Smooth muscle cell (in vitro differentiated cells): ENCODE measurements around the gene NETO2. TPM values are rescaled to one million over a fixed set of nuclear protein-coding genes. Genes with fewer than 3 reads are reported as not detected.

Experiments used
- DNase-seq: peaks from one replicate; lab custom pipeline; 2025; ENCODE audit not compliant: unreplicated experiment; lab: John Stamatoyannopoulos, UW
- H2AFZ ChIP-seq: fragments of 200-600 bp; sonication (generic); 2 replicates; pipeline ENCODE4 v1.6.0; 2016; ENCODE audit warnings: antibody characterized with exemption, low read depth, mild to moderate bottlenecking
- H3F3A ChIP-seq: fragments of 200-600 bp; sonication (generic); 2 replicates; pipeline ENCODE4 v1.6.0; 2017; ENCODE audit warnings: antibody characterized with exemption, low read depth
- H3K27ac ChIP-seq: fragments of 200-600 bp; sonication (generic); 2 replicates; pipeline ENCODE4 v1.5.1; 2016; ENCODE audit warnings: low read depth, mild to moderate bottlenecking
- H3K27me3 ChIP-seq: fragments of 200-600 bp; sonication (generic); 2 replicates; pipeline ENCODE4 v1.6.1; 2016; ENCODE audit warnings: low read depth, mild to moderate bottlenecking
- H3K36me3 ChIP-seq: fragments of 200-600 bp; sonication (generic); 2 replicates; pipeline ENCODE4 v1.5.1; 2016; ENCODE audit warnings: low read depth
- H3K4me1 ChIP-seq: fragments of 200-600 bp; sonication (generic); 2 replicates; pipeline ENCODE4 v1.5.1; 2016; ENCODE audit warnings: low read depth
- H3K4me2 ChIP-seq: fragments of 200-600 bp; sonication (generic); 2 replicates; pipeline ENCODE4 v1.6.0; 2016; ENCODE audit warnings: mild to moderate bottlenecking
- H3K4me3 ChIP-seq: fragments of 200-600 bp; sonication (generic); 2 replicates; pipeline ENCODE4 v1.5.1; 2016; ENCODE audit warnings: mild to moderate bottlenecking
- H3K79me2 ChIP-seq: fragments of 200-600 bp; sonication (generic); 2 replicates; pipeline ENCODE4 v1.6.0; 2016; ENCODE audit warnings: low read depth, mild to moderate bottlenecking
- H3K9ac ChIP-seq: fragments of 200-600 bp; sonication (generic); 2 replicates; pipeline ENCODE4 v1.6.0; 2016; ENCODE audit warnings: low read depth
- H3K9me3 ChIP-seq: fragments of 200-600 bp; sonication (generic); replicated peaks from 2 replicates; pipeline ENCODE4 v1.5.1; 2016; ENCODE audit warnings: low read depth
- H4K20me1 ChIP-seq: fragments of 200-600 bp; sonication (generic); 2 replicates; pipeline ENCODE4 v1.6.0; 2016; ENCODE audit warnings: low read depth
- WGBS: methylation state at CpG from one replicate; pipeline ENCODE4 v1.1.7; 2016; ENCODE audit warnings: low lambda C conversion rate; 5-methylcytosine and 5-hydroxymethylcytosine counted together
- polyA plus RNA-seq: library from polyadenylated mRNA; unstranded; fragments of >200 nt; fragmentation: Nextera tagmentation; extraction: Ambion mirVana; gene quantifications from 2 replicates; pipeline ENCODE4 v1.2.1, GENCODE V29; 2016
- total RNA-seq: library from RNA; depleted of rRNA; stranded (reverse); fragments of >200 nt; gene quantifications from 2 replicates; pipeline ENCODE4 v1.2.3, GENCODE V29; 2014
- TF ChIP-seq, protein P1 (sequence below): fragments of 200-600 bp; sonication (generic); IDR thresholded peaks from 2 replicates; pipeline ENCODE4 v1.5.1; 2017; ENCODE audit warnings: borderline replicate concordance, mild to moderate bottlenecking, antibody characterized with exemption; ENCODE audit not compliant: insufficient read depth, poor library complexity, severe bottlenecking

NETO2 gene
- total and polyA plus RNA-seq, 2 experiments from 2014 or later, result 12.7 to 23.5 TPM

DNA sequence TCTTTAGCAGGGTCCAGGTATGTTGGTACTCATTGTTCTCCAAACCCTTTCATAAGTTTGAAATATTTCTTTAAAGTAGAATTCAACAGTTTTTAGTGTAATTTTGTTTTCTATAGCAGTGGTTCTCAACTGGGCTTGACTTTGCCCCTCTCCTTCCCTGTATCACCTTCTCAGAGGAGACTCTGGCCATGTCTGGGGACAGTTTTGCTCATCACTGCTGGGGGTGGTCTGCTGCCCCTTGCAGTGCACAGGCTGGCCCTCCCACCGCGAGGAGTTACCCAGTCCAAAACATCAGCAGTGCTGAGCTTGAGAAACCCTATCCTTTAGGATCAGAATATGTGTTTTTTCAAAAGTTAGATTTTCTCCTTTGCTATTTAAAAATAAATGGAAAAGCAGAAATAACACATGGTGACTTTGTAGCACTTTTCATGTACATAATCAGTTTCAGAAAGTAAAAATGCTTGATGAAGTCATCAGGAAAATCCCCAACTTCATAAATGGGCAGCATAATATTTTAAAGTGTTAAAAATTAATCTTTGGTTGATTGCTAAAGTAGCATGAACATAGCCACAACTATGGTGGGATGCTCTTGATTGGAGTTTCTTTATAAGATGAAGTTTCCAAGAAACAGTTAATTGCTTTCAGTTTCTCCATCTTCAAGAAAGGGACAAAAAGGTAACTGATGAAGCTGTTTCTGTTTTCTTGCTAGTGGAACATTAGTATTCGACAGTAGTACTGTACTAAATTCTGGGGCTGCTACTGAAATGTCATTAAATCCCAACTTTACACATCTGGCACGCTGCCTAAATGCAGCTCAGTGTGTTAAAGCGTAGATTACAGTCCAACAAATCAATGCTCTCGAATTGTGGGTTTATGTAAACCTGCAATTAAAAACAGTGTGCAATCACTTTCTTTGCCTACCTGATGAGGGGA, 70.3 kb downstream of the NETO2 start:
- Histone ChIP-seq H3K9ac (no peak overlapping the region), H2AFZ (no peak overlapping the region), H3K27me3 (no peaks in the 10 kb centered on the region), H3K4me3 (no peak overlapping the region), H3K9me3 (no peaks in the 10 kb centered on the region), H3K36me3 (no peaks in the 10 kb centered on the region), H3K4me2 (no peak overlapping the region), H3K27ac (no peak overlapping the region), H3K79me2 (no peaks in the 10 kb centered on the region), H4K20me1 (no peaks in the 10 kb centered on the region), H3K4me1 (no peaks in the 10 kb centered on the region), H3F3A (no peaks in the 10 kb centered on the region)
- TF ChIP-seq, protein P1, sequence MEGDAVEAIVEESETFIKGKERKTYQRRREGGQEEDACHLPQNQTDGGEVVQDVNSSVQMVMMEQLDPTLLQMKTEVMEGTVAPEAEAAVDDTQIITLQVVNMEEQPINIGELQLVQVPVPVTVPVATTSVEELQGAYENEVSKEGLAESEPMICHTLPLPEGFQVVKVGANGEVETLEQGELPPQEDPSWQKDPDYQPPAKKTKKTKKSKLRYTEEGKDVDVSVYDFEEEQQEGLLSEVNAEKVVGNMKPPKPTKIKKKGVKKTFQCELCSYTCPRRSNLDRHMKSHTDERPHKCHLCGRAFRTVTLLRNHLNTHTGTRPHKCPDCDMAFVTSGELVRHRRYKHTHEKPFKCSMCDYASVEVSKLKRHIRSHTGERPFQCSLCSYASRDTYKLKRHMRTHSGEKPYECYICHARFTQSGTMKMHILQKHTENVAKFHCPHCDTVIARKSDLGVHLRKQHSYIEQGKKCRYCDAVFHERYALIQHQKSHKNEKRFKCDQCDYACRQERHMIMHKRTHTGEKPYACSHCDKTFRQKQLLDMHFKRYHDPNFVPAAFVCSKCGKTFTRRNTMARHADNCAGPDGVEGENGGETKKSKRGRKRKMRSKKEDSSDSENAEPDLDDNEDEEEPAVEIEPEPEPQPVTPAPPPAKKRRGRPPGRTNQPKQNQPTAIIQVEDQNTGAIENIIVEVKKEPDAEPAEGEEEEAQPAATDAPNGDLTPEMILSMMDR, result no peak
- 92% methylated on average over 6 of the region's 6 CpGs for WGBS
- no peak for DNase-seq

DNA sequence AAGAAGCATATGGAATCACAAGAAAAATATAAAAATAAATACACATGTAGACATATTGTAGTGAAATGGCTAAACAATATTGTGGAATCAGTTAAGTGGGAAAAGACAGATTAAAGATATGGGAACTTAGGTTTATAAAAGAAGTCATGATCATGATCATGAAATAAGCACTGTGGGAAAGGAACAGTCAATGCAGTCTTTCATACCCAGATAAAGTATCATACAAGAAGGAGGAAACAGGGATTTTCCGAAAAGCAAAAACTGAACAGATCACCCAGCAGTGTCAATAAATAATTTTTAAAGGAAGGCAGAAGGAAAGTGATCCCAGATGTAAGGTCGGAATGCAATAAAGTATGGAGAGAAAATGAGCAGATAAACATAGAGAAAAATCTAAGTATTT, 71.6 kb downstream of the NETO2 start:
- Histone ChIP-seq H3K79me2 (no peaks in the 10 kb centered on the region), H3K9ac (no peak overlapping the region), H3K4me2 (no peak overlapping the region), H3F3A (no peaks in the 10 kb centered on the region), H4K20me1 (no peaks in the 10 kb centered on the region), H3K4me1 (no peaks in the 10 kb centered on the region), H3K9me3 (no peaks in the 10 kb centered on the region), H3K27ac (no peak overlapping the region), H2AFZ (no peak overlapping the region), H3K27me3 (no peaks in the 10 kb centered on the region), H3K4me3 (no peak overlapping the region), H3K36me3 (no peaks in the 10 kb centered on the region)
- 91% methylated on average over 2 of the region's 2 CpGs for WGBS
- DNase-seq, result no peak
- TF ChIP-seq, protein P1, result no peak

DNA sequence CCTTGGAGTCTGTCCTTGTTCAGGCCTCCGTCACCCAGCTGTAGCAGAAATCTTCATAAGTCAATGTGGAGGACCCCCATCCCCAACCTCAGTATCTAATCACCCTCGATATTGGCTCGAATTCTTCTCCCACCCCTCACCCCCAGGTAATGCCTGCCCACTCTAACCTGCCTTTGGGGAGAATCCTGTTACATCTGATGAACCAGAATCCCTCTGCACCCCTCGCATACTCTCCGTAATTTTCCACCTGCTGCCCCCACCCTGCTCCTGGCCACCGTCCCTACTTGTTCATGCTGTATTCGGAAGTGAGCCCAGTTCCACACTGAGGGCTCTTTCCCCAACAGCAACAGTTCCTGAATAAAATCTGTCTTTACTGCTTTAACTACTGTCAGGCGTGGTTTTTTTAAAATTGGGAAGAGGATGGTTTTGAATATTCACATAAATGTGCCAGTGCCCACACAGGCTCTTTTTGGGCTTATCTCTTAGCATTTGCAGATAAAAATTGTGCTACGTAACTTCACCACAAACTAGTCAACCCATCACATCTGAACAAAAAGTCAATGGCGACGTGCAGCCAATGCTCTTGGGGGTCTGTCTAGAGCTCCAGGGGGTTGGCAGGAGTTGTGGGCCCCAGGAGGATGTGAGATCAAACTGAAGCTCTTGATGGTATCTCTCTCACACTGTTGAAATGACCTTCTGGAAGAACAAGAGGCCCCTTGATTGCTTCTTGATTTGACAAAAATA, 73.7 kb downstream of the NETO2 start:
- H4K20me1 ChIP-seq, result no peaks in the 10 kb centered on the region
- no peaks in the 10 kb centered on the region for H3K36me3 ChIP-seq
- no peak for DNase-seq
- no peak overlapping the region for H2AFZ ChIP-seq
- WGBS, result 92% methylated on average over 11 of the region's 11 CpGs
- no peaks in the 10 kb centered on the region for H3F3A ChIP-seq
- TF ChIP-seq, protein P1, result no peak
- H3K27ac ChIP-seq, result no peak overlapping the region
- H3K27me3 ChIP-seq, result no peaks in the 10 kb centered on the region
- no peaks in the 10 kb centered on the region for H3K9me3 ChIP-seq
- H3K79me2 ChIP-seq, result no peaks in the 10 kb centered on the region
- no peak overlapping the region for H3K4me3 ChIP-seq
- H3K4me1 ChIP-seq, result peaks cover 4% of the 10 kb centered on the region
- H3K4me2 ChIP-seq, result no peak overlapping the region
- no peak overlapping the region for H3K9ac ChIP-seq
